H9 (cell line): ENCODE data around the gene JCHAIN. TPM values are rescaled to one million over a fixed set of nuclear protein-coding genes. Genes with fewer than 3 reads are reported as not detected.
"Not testable (repeated sequence)": the region's sequence is repeated elsewhere in the genome, so short reads cannot be mapped to it uniquely, and the experiment has no call there.

Experiments
- DNase-seq: peaks from one replicate; pipeline ENCODE4 v3.0.0-alpha.2; 2017
- H2AFZ ChIP-seq: one replicate; pipeline ENCODE4 v1.6.1; 2013; ENCODE audit warnings: mild to moderate bottlenecking, low read length, control low read depth, moderate library complexity
- H2AK5ac ChIP-seq: 2 replicates; pipeline ENCODE4 v1.6.1; 2013; ENCODE audit warnings: low read length, control low read depth, mixed read lengths; ENCODE audit not compliant: insufficient read length
- H2BK120ac ChIP-seq: one replicate; pipeline ENCODE4 v1.6.1; 2013; ENCODE audit warnings: low read depth, mild to moderate bottlenecking, low read length, control low read depth, inconsistent platforms; ENCODE audit not compliant: poor library complexity, severe bottlenecking
- H2BK12ac ChIP-seq: 2 replicates; pipeline ENCODE4 v1.6.1; 2013; ENCODE audit warnings: low read length, control low read depth, mixed read lengths, low read depth; ENCODE audit not compliant: insufficient read length
- H2BK15ac ChIP-seq: 2 replicates; pipeline ENCODE4 v1.6.1; 2013; ENCODE audit warnings: low read depth, low read length, control low read depth
- H2BK20ac ChIP-seq: one replicate; pipeline ENCODE4 v1.6.1; 2013; ENCODE audit warnings: low read depth, mild to moderate bottlenecking, low read length, control low read depth, inconsistent platforms; ENCODE audit not compliant: poor library complexity, severe bottlenecking
- H2BK5ac ChIP-seq: 2 replicates; pipeline ENCODE4 v1.6.1; 2013; ENCODE audit warnings: low read length, control low read depth, mixed read lengths; ENCODE audit not compliant: insufficient read length
- H3K14ac ChIP-seq: 2 replicates; pipeline ENCODE4 v1.6.1; 2013; ENCODE audit warnings: low read length, control low read depth; ENCODE audit not compliant: insufficient read depth
- H3K18ac ChIP-seq: 2 replicates; pipeline ENCODE4 v1.6.1; 2013; ENCODE audit warnings: low read depth, mild to moderate bottlenecking, mixed read lengths, low read length, control low read depth; ENCODE audit not compliant: insufficient read length
- H3K23ac ChIP-seq: 2 replicates; pipeline ENCODE4 v1.6.1; 2013; ENCODE audit warnings: low read length, control low read depth, mixed read lengths, low read depth; ENCODE audit not compliant: insufficient read length
- H3K23me2 ChIP-seq: 2 replicates; pipeline ENCODE4 v1.6.1; 2013; ENCODE audit warnings: low read depth, mild to moderate bottlenecking, mixed read lengths, low read length, control low read depth; ENCODE audit not compliant: insufficient read length, poor library complexity, severe bottlenecking
- H3K27ac ChIP-seq: 2 replicates; pipeline ENCODE4 v1.5.1; 2013; ENCODE audit warnings: low read length, control low read depth, mixed read lengths, low read depth; ENCODE audit not compliant: insufficient read length
- H3K27me3 ChIP-seq: 2 replicates; pipeline ENCODE4 v1.6.1; 2013; ENCODE audit warnings: low read length, control low read depth, inconsistent platforms; ENCODE audit not compliant: insufficient read depth
- H3K4ac ChIP-seq: 2 replicates; pipeline ENCODE4 v1.6.1; 2013; ENCODE audit warnings: low read depth, mild to moderate bottlenecking, control low read depth, inconsistent platforms, low read length, moderate library complexity
- H3K4me1 ChIP-seq: 2 replicates; pipeline ENCODE4 v1.6.1; 2013; ENCODE audit warnings: low read length, control low read depth, inconsistent platforms; ENCODE audit not compliant: insufficient read depth
- H3K4me2 ChIP-seq: 2 replicates; pipeline ENCODE4 v1.6.1; 2013; ENCODE audit warnings: low read length, control low read depth, mixed read lengths; ENCODE audit not compliant: insufficient read length, insufficient read depth
- H3K56ac ChIP-seq: 2 replicates; pipeline ENCODE4 v1.6.1; 2013; ENCODE audit warnings: low read depth, mild to moderate bottlenecking, mixed read lengths, low read length, control low read depth; ENCODE audit not compliant: insufficient read length
- H3K79me1 ChIP-seq: 2 replicates; pipeline ENCODE4 v1.6.1; 2013; ENCODE audit warnings: low read depth, mild to moderate bottlenecking, moderate library complexity, low read length, control low read depth, inconsistent platforms; ENCODE audit not compliant: insufficient read depth, poor library complexity, severe bottlenecking
- H3K79me2 ChIP-seq: 2 replicates; pipeline ENCODE4 v1.6.1; 2013; ENCODE audit warnings: low read length, control low read depth, inconsistent platforms; ENCODE audit not compliant: insufficient read depth
- H3K9ac ChIP-seq: 2 replicates; pipeline ENCODE4 v1.6.1; 2013; ENCODE audit warnings: low read length, control low read depth, mixed read lengths; ENCODE audit not compliant: insufficient read length; ENCODE audit errors: extremely low read depth
- H3K9me3 ChIP-seq: one replicate; pipeline ENCODE4 v1.6.1; 2013; ENCODE audit warnings: low read depth, low read length, inconsistent platforms; ENCODE audit not compliant: control insufficient read depth
- H3T11ph ChIP-seq: one replicate; pipeline ENCODE4 v1.6.1; 2013; ENCODE audit warnings: mild to moderate bottlenecking, low read length, control low read depth, inconsistent platforms
- H4K20me1 ChIP-seq: one replicate; pipeline ENCODE4 v1.6.1; 2013; ENCODE audit not compliant: control insufficient read depth, insufficient read length, insufficient read depth
- H4K5ac ChIP-seq: 2 replicates; pipeline ENCODE4 v1.6.1; 2013; ENCODE audit warnings: low read depth, mild to moderate bottlenecking, mixed read lengths, low read length, control low read depth; ENCODE audit not compliant: insufficient read length
- H4K8ac ChIP-seq: replicated peaks from 2 replicates; pipeline ENCODE4 v1.6.1; 2013; ENCODE audit warnings: low read length, control low read depth, mixed read lengths, low read depth; ENCODE audit not compliant: insufficient read length
- H4K91ac ChIP-seq: 2 replicates; pipeline ENCODE4 v1.6.1; 2013; ENCODE audit warnings: low read depth, mild to moderate bottlenecking, moderate library complexity, mixed read lengths, low read length, control low read depth; ENCODE audit not compliant: insufficient read length
- H3K27ac Mint-ChIP-seq, 3 experiments: 2 replicates in 2 of 3; 3 replicates in 1 of 3; pipeline ENCODE4 v1.8.0; 2020 to 2021; ENCODE audit warnings: mixed read lengths in 3 of 3, mild to moderate bottlenecking in 1 of 3, moderate library complexity in 1 of 3
- H3K27me3 Mint-ChIP-seq: 2 replicates; pipeline ENCODE4 v1.8.0; 2021; ENCODE audit warnings: low read depth, mild to moderate bottlenecking, moderate library complexity, mixed read lengths
- H3K36me3 Mint-ChIP-seq, 3 experiments: 2 replicates in 2 of 3; 3 replicates in 1 of 3; pipeline ENCODE4 v1.8.0; 2020 to 2021; ENCODE audit warnings: low read depth in 3 of 3, mixed read lengths in 3 of 3; ENCODE audit not compliant: insufficient read depth in 1 of 3
- H3K4me1 Mint-ChIP-seq, 2 experiments: 2 replicates each; pipeline ENCODE4 v1.8.0; 2020; ENCODE audit warnings: mixed read lengths in 2 of 2
- H3K4me3 Mint-ChIP-seq, 2 experiments: 2 replicates in 1 of 2; 3 replicates in 1 of 2; pipeline ENCODE4 v1.8.0; 2020 to 2021; ENCODE audit warnings: mild to moderate bottlenecking in 2 of 2, mixed read lengths in 2 of 2, moderate library complexity in 1 of 2
- H3K9me3 Mint-ChIP-seq, 2 experiments: 2 replicates in 1 of 2; 3 replicates in 1 of 2; pipeline ENCODE4 v1.8.0; 2020; ENCODE audit warnings: mild to moderate bottlenecking in 2 of 2, mixed read lengths in 2 of 2, moderate library complexity in 1 of 2
- WGBS: extraction: QIAGEN DNeasy Blood & Tissue Kit; methylation state at CpG from one replicate; pipeline ENCODE4 v1.1.7; 2013; ENCODE audit warnings: missing lambda C conversion rate, low lambda C conversion rate, mixed read lengths; ENCODE audit not compliant: insufficient read length; ENCODE audit errors: extremely low coverage; 5-methylcytosine and 5-hydroxymethylcytosine counted together
- total RNA-seq: library from RNA; stranded (reverse); gene quantifications from 2 replicates; pipeline ENCODE4 v1.2.1, GENCODE V29; 2021
- TF ChIP-seq, protein P1 (sequence below): fragments of 200-600 bp; sonication (generic); conservative IDR thresholded peaks from 3 replicates; pipeline ENCODE4 v1.8.0; 2021; ENCODE audit warnings: antibody characterized with exemption, mild to moderate bottlenecking

JCHAIN gene
- total RNA-seq, 1 experiment from 2014 or later: not detected

DNA sequence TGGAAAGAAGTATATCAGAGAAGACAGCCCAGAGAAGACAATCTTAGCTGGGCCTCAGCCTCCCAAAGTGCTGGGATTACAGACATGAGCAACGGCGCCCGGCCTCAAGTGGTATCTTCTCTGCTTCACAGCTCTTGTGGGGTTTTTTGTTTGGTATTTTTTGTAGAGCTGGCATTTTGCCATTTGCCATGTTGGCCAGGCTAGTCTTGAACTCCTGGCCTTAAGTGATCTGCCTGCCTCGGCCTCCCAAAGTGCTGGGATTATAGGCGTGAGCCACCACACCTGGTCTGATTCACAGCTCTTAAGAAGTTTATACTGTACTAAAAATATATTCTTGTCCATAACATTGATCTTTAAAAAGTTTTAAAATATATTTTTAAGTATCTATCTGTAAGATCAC, 34.4 kb upstream of the JCHAIN start:
- Histone ChIP-seq H3T11ph (no peak overlapping the region), H2BK20ac (no peak overlapping the region), H3K23me2 (no peaks in the 10 kb centered on the region), H3K27me3 (no peaks in the 10 kb centered on the region), H3K27ac (no peak overlapping the region), H3K23ac (no peak overlapping the region), H2AK5ac (no peak overlapping the region), H4K20me1 (no peaks in the 10 kb centered on the region), H4K8ac (no peak overlapping the region), H2BK15ac (no peak overlapping the region), H2AFZ (no peak overlapping the region), H3K79me2 (no peaks in the 10 kb centered on the region), H3K79me1 (no peaks in the 10 kb centered on the region), H3K4me2 (no peak overlapping the region), H3K9me3 (no peaks in the 10 kb centered on the region), H3K14ac (no peak overlapping the region), H2BK120ac (no peak overlapping the region), H4K91ac (no peak overlapping the region), H2BK12ac (no peak overlapping the region), H3K56ac (no peak overlapping the region), H3K4ac (no peak overlapping the region), H3K9ac (no peak overlapping the region), H3K18ac (no peak overlapping the region), H3K4me1 (no peaks in the 10 kb centered on the region), H4K5ac (no peak overlapping the region), H2BK5ac (no peak overlapping the region)
- TF ChIP-seq, protein P1, sequence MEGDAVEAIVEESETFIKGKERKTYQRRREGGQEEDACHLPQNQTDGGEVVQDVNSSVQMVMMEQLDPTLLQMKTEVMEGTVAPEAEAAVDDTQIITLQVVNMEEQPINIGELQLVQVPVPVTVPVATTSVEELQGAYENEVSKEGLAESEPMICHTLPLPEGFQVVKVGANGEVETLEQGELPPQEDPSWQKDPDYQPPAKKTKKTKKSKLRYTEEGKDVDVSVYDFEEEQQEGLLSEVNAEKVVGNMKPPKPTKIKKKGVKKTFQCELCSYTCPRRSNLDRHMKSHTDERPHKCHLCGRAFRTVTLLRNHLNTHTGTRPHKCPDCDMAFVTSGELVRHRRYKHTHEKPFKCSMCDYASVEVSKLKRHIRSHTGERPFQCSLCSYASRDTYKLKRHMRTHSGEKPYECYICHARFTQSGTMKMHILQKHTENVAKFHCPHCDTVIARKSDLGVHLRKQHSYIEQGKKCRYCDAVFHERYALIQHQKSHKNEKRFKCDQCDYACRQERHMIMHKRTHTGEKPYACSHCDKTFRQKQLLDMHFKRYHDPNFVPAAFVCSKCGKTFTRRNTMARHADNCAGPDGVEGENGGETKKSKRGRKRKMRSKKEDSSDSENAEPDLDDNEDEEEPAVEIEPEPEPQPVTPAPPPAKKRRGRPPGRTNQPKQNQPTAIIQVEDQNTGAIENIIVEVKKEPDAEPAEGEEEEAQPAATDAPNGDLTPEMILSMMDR: no peak
- DNase-seq: no peak
- Mint-ChIP-seq H3K9me3 (no peaks in the 10 kb centered on the region), H3K36me3 (no peaks in the 10 kb centered on the region), H3K4me3 (no peak overlapping the region), H3K4me1 (peaks cover 4 to 6% of the 10 kb centered on the region in 2 experiments), H3K27me3 (no peaks in the 10 kb centered on the region), H3K27ac (no peak overlapping the region)
- WGBS: no CpG with 5 or more reads among the region's 5 CpGs

- H3K27me3 Mint-ChIP-seq, H2BK15ac ChIP-seq, H3K4me1 ChIP-seq, H2BK5ac ChIP-seq, H3K36me3 Mint-ChIP-seq, H4K8ac ChIP-seq, H3K79me1 ChIP-seq, H2AFZ ChIP-seq, H3K56ac ChIP-seq, H3K79me2 ChIP-seq, H3K27me3 ChIP-seq, H2AK5ac ChIP-seq, H3K23ac ChIP-seq, H2BK20ac ChIP-seq, H3T11ph ChIP-seq, H2BK12ac ChIP-seq, H3K9me3 Mint-ChIP-seq, H3K4me1 Mint-ChIP-seq, H3K4ac ChIP-seq, H3K9ac ChIP-seq, H4K5ac ChIP-seq, H3K18ac ChIP-seq, DNase-seq, H2BK120ac ChIP-seq, H4K20me1 ChIP-seq, H3K9me3 ChIP-seq, H3K27ac ChIP-seq, H3K14ac ChIP-seq, H3K27ac Mint-ChIP-seq, H3K4me2 ChIP-seq, H3K4me3 Mint-ChIP-seq, H3K23me2 ChIP-seq, H4K91ac ChIP-seq: not testable (repeated sequence)
- WGBS: no CpG with 5 or more reads among the region's 8 CpGs
Observed at GRCh38 chr4:70698435-70698834, 32.1 kb upstream of the JCHAIN start.
